HG03439 (cell line): ENCODE results near the gene TPPP3.
"Not testable (repeated sequence)": the region's sequence is repeated elsewhere in the genome, so short reads cannot be mapped to it uniquely, and the experiment has no call there.

ENCODE experiments used
- ATAC-seq: cut with Tn5 transposase; IDR thresholded peaks from one replicate; pipeline ENCODE4 v1.9.1; 2021; ENCODE audit warnings: mild to moderate bottlenecking, moderate library complexity; ENCODE audit not compliant: unreplicated experiment

Gene TPPP3

DNA sequence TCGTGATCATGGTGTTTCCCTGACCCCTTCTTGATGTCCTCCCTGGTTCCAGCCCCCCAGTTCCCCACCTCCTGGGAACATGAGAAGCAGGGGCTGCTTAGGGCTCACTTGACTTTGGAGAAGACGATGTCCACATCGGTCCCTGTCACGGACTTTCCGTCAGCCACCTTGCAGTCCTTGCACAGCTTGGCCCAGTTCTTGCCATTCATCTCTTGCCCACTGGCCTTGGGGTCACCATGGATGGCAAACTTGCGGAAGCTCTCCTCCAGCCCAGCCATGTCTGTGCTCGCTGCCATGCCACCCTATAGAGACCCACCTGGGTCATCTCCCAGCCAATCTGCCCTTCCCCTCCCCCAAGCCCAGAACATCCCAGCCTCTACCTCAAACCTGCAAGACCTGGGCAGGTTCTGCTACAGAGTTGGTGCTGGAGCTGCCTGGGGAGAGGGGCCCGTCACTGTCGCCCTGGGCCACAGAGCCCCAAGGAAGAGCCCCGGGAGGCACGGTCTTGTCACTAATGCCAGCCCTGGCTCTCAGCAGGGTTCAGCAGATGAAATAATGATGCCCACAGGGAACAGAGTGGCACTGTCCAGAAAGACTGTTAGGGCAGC is 2.4 kb downstream of the TPPP3 start:
- ATAC-seq = no peak

DNA sequence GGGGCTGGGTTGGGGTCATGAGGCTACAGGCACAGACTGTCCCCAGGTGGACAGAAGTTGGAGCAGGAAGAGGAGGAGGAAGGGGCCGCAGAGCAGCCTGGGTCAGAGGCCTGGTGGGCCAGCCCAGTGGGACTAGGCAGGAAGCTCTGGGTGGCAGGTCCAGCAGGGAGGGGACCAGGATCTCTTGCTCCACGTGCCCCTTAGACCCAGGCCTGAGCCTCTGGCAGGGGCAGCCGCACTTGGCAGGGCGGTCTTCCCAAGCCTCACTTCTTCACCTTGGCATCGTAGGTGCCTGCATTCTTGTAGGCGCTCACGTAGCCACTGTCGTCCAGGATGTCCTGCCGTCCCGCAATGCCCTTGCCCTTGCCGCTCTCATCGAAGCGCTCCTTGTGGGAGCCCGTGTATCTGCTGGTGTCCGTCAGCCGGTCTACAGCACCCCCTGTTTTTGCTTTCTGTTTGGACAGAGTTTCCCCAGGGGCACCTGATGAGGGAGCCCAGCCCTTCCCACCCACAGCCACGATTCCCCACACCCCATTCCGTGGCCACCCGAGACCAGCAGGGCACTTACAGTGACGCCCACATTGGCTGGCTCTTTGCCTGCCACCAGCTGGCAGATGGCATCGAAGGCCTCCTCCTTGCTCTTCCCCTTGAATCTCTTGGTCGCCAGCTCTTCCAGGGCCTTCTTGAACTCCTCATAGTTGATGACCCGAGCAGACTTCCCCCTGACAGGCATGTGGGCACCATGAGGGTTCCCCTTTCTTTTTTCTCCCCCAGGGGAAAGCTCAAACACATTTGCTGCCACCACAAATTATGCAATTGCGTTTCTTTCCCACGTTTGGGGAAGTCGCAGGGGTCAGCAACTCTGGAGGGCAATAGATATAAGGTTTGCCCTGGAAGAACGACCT is 3.1 kb downstream of the TPPP3 start:
- ATAC-seq = no peak

DNA sequence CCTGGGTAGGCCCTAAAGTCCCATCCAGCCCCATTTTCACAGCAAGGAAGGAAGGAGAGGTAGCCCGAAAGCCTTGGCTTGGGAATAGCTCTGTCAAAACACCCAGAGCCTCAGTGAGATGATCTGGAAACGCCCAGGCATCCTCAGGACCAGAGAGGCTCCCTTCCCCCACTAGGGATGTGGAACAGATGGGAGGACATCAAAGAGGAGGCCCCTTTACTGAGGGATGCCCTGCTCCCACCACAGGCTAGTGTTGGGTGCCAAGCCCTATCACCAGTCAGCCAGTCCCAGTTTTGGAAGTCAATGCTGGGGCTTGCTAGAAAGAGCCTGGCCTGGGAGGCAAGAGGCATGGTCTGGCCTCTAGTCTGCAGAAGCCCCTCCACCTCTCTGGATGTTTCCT is 4.7 kb downstream of the TPPP3 start:
- no peak for ATAC-seq

GRCh38 chr16:67388191-67388590 is 5.1 kb downstream of the TPPP3 start:
- ATAC-seq = no peak

DNA sequence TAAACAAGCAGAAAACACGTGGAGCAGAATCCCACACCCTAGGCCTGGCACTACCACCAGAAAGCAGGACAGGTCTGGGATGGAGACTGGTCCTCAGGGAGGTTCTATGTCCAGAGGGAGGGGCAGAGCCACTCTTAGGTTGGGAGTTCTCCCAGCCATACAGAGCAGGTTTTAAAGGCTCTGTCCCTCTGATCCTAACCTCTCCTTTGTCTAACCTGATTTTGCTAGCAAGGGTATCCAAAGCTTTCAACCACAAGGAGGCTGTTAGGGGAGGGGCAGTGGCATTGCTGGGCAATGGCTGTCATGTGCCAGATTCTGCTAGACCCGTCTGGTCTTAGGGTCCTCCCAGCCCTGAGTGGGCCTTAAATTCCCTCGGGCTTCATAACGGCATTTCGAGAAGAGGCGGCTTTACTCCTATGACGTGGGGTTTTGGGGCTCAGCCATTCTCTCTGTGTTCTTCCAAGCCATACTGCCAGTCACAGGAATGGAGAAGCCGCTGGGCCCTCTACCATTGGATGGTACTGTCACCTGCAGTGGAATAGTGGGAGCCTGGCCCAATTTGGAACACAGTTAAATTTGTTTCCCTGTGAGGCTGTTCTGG is 5.7 kb downstream of the TPPP3 start:
- ATAC-seq = no peak

DNA sequence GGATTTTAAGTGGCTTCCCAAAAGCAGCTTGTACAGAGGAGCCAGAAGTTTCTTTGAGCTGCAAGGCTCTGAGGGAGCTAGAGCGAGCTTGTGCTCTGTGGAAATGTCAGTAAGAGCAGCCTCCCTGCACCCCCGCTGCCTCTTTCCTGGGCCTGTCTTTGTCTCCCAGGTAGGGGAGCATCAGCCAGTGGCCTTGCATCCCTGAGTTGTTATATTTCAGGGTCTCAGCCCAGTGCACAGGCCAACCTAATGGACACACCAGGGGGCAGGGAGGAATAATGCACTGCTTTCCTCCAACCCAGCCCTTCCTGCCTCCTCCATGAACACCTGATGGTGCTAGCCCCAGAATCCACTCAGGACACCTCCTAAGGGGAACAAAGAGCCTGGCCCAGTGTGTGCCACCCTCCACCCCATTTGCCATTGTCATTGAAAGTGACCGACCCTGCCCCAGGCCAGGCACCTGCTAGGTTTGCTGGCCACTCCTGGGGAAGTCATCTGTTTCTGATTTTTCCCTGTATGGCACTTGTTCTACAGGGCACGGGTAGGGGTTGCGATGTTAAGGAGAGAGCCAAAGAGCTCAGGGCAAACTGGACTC is 6.3 kb downstream of the TPPP3 start:
- no peak for ATAC-seq

DNA sequence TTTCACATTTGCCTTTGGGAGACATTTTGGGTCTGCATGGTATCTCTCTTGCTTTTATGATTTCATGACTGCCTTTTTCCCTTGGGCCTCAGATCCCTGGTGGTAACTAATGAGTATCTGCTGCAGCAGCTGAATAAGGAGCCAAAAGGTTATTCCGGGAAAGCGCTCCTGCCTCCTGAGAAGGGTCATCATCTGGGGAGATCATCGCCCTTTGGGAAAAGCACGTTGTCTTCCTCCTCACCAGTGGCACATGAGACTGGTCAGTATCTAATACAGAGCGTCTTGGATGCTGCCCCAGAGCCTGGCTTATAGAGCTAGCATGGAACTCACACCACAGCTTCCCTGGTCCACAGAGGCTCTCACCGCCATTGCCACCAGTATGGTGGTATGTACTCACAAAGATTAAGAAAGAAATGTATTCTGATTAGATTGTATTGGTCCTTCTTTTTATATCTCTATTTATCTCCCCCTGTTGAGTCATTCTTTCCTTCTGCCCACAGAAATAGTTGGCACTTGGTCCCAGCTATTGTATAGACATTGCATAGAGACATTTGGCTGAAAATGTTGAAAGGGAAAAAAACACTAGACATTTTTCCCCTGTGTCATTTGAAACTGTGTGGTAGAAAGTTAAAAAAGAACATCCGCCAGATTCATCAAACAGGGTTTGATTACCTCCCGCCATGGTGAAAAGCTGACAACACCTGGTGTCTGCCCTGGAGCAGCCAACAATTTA is 8.4 kb downstream of the TPPP3 start:
- no peak for ATAC-seq

GRCh38 chr16:67383284-67383683 is 10.0 kb downstream of the TPPP3 start:
- no peak for ATAC-seq

- no peak for ATAC-seq
Measured at GRCh38 chr16:67378642-67379041, 14.7 kb downstream of the TPPP3 start.

- ATAC-seq = not testable (repeated sequence)
Measured at GRCh38 chr16:67376012-67376411, 17.3 kb downstream of the TPPP3 start.

GRCh38 chr16:67372664-67373063 is 20.6 kb downstream of the TPPP3 start:
- no peak for ATAC-seq

GRCh38 chr16:67370661-67371060 is 22.6 kb downstream of the TPPP3 start:
- ATAC-seq = no peak

DNA sequence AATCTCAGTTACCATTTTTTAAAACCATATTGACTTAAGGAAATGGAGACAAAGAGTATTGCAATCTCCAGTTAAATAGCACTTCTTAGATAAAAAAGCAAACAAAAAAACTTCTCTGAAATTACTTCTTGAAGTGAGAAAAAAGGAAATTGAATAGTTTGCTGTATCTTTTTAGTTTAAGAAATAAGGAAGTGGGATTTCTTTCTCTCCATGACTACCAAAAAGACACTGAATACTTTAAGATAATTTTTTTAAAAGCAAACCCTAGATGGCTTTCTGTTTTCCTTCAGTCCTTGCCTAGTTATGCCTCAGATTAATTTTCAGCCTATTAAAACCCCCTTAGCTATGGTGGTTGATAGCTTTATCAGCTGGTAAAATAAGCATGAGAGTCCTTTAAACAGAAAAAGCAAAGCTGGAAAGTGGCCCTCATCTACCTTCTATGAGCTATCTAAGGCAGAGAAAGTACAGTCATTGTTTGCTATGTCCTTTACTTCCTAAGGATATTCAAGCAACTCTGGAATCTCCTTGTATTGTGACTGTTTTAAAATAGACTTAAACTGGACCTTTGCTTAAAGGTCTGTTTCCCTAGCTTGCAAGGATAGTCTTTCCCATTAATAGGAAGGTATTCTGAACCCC is 28.6 kb downstream of the TPPP3 start:
- no peak for ATAC-seq

GRCh38 chr16:67361038-67361437 is 32.3 kb downstream of the TPPP3 start:
- no peak for ATAC-seq

DNA sequence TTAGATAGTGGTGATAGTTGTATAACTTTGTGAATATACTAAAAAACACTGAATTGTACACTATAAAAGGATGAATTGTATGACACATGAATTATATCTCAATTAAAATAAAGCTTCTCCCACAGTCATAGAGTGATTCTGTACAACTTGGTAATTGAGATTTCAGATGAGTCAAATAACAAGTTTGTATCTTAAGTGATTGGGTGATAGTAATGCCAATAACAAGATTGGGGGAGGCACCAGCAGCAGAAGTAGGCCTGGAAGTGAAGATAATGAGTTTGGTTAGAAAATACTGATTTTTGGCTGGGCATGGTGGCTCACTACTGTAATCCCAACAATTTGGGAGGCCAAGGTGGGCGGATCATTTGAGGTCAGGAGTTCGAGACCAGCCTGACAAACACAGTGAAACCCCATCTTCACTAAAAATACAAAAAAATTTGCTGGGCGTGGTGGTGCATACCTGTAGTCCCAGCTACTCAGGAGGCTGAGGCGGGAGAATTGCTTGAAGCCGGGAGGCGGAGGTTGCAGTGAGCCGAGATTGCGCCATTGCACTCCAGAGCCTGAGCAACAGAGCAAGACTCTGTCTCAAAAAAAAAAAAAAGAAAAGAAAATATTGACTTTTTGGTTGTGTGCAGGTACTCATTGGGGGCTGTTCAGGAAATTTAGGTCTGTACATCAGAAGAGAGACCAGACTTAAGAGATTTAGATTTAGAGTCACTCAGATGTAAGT is 33.6 kb downstream of the TPPP3 start:
- not testable (repeated sequence) for ATAC-seq

DNA sequence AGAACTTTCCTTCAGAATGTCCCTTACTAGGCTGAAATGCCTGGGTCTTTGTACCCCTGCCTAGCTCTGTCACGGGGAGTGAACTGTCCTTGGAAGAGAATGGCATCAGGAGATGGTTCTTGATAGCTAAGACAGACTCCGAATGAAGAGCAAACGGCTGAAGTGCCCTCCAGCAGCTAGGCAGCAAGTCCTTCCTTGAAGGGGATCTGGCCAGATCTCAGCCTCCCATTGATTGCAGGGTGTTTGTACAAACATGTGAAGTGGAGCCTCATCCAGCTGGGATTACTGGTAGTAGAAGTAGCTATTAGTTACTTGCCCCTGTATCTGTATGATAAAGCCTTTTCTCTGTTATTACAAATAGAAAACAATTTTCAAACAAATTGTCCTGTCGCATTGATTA is 35.7 kb downstream of the TPPP3 start:
- no peak for ATAC-seq

DNA sequence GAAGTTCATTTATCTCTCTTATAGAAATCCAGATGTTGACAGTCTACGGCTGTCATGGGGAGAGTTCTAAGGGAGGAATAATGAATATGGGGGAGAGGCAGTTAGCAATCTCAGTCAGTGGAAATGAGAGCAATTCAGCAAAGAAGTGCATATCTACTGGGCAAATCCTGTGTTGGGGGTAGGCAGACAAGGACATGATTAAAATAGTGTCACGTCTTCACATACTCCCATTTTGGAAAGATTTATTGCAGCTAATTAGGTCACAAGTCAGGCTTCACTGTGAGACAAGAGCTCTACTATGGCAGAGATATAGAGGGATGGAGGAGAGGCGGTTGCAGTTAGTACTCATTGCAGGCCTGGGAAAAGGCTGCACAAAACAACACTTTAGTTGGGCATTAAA is 36.9 kb downstream of the TPPP3 start:
- no peak for ATAC-seq

DNA sequence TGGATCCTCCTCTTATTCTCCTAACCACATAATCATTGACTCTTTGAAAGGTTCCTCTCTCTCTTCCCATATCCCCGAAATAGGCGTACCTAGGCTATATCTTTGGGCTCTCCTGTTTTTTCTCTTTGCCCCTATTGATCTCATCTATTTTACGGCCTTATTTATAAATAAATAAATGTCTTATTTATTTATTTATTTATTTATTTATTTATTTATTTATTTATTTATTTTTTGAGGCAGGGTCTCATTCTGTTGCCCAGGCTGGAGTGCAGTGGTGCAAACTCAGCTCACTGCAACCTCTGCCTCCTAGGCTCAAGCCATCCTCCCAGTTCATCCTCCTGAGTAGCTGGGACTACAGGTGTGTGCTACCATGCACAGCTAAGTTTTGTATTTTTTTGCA is 40.8 kb downstream of the TPPP3 start:
- not testable (repeated sequence) for ATAC-seq

DNA sequence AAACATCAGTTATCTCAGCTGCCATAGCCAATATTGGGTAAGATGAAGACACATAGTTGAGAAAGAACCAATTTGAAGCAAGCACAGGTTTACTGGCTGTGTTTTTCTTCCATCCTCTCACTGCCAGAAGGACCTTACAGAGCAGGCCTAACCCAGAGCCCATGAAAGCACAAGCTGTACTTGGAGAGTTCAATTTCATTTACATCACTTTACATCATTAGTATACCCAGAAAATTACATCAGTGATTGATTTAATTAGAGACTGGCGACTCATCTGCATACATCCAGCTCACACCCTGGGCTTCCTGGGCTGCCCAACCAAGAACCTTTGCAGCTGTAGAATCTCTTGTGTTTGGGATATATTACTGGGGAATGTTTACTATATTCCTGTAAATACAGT is 43.0 kb downstream of the TPPP3 start:
- no peak for ATAC-seq

DNA sequence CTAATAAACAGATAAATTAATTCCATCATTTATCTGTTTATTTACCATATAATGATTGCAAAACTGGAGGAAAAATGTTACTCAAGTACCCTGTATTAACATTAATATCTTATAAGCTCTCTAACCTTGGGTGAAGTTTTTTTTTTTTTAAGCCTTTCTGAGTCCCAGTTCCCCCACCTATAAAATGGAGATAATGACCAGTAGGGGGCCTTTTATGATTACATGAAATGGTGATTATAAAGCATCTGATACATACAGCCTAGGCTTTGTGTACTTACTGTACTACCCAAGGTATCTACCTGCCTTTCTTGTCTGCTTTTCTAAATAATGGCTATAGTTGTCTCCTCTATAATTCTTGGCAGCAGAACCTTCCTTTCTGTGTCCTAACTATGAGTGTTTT is 44.1 kb downstream of the TPPP3 start:
- ATAC-seq = no peak
